ENCODE data around the gene PTPRD.

The PTPRD gene

GRCh38 chr9:10268531-10269485 lies 344.0 kb downstream of the PTPRD start:
- no peak for TF ChIP-seq TAF1 (IDR thresholded peaks at IDR 0.05; ENCODE audit: borderline replicate concordance, insufficient read depth, low read length)
- no peak for TF ChIP-seq SIN3A (IDR thresholded peaks at IDR 0.05; ENCODE audit: borderline replicate concordance, insufficient read depth, low read length)
- no peak for TF ChIP-seq REST (IDR thresholded peaks at IDR 0.05; ENCODE audit: insufficient read depth in 1 of 2, low read depth in 2 of 2, low read length in 2 of 2)

GRCh38 chr9:10265153-10265631 lies 347.6 kb downstream of the PTPRD start:
- TF ChIP-seq SIN3A (IDR thresholded peaks at IDR 0.05; ENCODE audit: borderline replicate concordance, insufficient read depth, low read length) (no peak), FOXP2 (optimal IDR thresholded peaks at IDR 0.05; ENCODE audit: borderline replicate concordance, extremely low read depth, extremely low read length, insufficient read depth) (peak; percentile 31), POLR2AphosphoS5 (IDR thresholded peaks at IDR 0.05; ENCODE audit: low read depth, low read length) (no peak)

GRCh38 chr9:10260501-10260900 lies 352.3 kb downstream of the PTPRD start:
- TF ChIP-seq SIN3A (IDR thresholded peaks at IDR 0.05; ENCODE audit: borderline replicate concordance, insufficient read depth, low read length) (no peak), REST (IDR thresholded peaks at IDR 0.05; ENCODE audit: insufficient read depth in 1 of 2, low read depth in 2 of 2, low read length in 2 of 2) (no peak), POLR2AphosphoS5 (IDR thresholded peaks at IDR 0.05; ENCODE audit: low read depth, low read length) (no peak), FOXP2 (optimal IDR thresholded peaks at IDR 0.05; ENCODE audit: borderline replicate concordance, extremely low read depth, extremely low read length, insufficient read depth) (no peak), TAF1 (IDR thresholded peaks at IDR 0.05; ENCODE audit: borderline replicate concordance, insufficient read depth, low read length) (no peak)

GRCh38 chr9:10259668-10260067 lies 353.1 kb downstream of the PTPRD start:
- no peak for TF ChIP-seq SIN3A (IDR thresholded peaks at IDR 0.05; ENCODE audit: borderline replicate concordance, insufficient read depth, low read length)
- TF ChIP-seq FOXP2 (optimal IDR thresholded peaks at IDR 0.05; ENCODE audit: borderline replicate concordance, extremely low read depth, extremely low read length, insufficient read depth) = no peak
- TF ChIP-seq REST (IDR thresholded peaks at IDR 0.05; ENCODE audit: insufficient read depth in 1 of 2, low read depth in 2 of 2, low read length in 2 of 2) = no peak
- TF ChIP-seq TAF1 (IDR thresholded peaks at IDR 0.05; ENCODE audit: borderline replicate concordance, insufficient read depth, low read length) = no peak
- no peak for TF ChIP-seq POLR2AphosphoS5 (IDR thresholded peaks at IDR 0.05; ENCODE audit: low read depth, low read length)

GRCh38 chr9:10255758-10256157 lies 357.0 kb downstream of the PTPRD start:
- no peak for TF ChIP-seq SIN3A (IDR thresholded peaks at IDR 0.05; ENCODE audit: borderline replicate concordance, insufficient read depth, low read length)
- no peak for TF ChIP-seq FOXP2 (optimal IDR thresholded peaks at IDR 0.05; ENCODE audit: borderline replicate concordance, extremely low read depth, extremely low read length, insufficient read depth)
- TF ChIP-seq REST (IDR thresholded peaks at IDR 0.05; ENCODE audit: insufficient read depth in 1 of 2, low read depth in 2 of 2, low read length in 2 of 2) = no peak
- TF ChIP-seq TAF1 (IDR thresholded peaks at IDR 0.05; ENCODE audit: borderline replicate concordance, insufficient read depth, low read length) = no peak
- TF ChIP-seq POLR2AphosphoS5 (IDR thresholded peaks at IDR 0.05; ENCODE audit: low read depth, low read length) = no peak

Data from PFSK-1 (cell line).